ENCODE data around the gene RYR3. TPM values are rescaled to one million over a fixed set of nuclear protein-coding genes. Genes with fewer than 3 reads are reported as not detected.

The RYR3 gene
- total RNA-seq, 2 experiments from 2014 or later: not detected

GRCh38 chr15:33655488-33655887 lies 344.7 kb downstream of the RYR3 start:
- CTCF ChIA-PET: interaction anchor here (0.5 kb wide), 1 partner anchor 1791 kb away, joined by 3 read pairs; no protein-coding TSS in a partner anchor
- H3K4me3 Mint-ChIP-seq: no peak overlapping the region
- intact Hi-C loops (cut with micrococcal nuclease): no loop called here
- H3K27ac Mint-ChIP-seq: no peak overlapping the region
- no peaks in the 10 kb centered on the region for H3K4me1 Mint-ChIP-seq (ENCODE audit: low read depth)
- DNase-seq: no peak
- no peaks in the 10 kb centered on the region for H3K9me3 Mint-ChIP-seq
- H3K27me3 Mint-ChIP-seq (ENCODE audit: low read depth): no peaks in the 10 kb centered on the region
- H3K36me3 Mint-ChIP-seq (ENCODE audit: low read depth): no peaks in the 10 kb centered on the region

GRCh38 chr15:33656168-33656567 lies 345.4 kb downstream of the RYR3 start:
- H3K4me3 Mint-ChIP-seq: no peak overlapping the region
- intact Hi-C loops (cut with micrococcal nuclease): no loop called here
- H3K9me3 Mint-ChIP-seq: no peaks in the 10 kb centered on the region
- H3K4me1 Mint-ChIP-seq (ENCODE audit: low read depth): no peaks in the 10 kb centered on the region
- DNase-seq: no peak
- H3K36me3 Mint-ChIP-seq (ENCODE audit: low read depth): no peaks in the 10 kb centered on the region
- no peak overlapping the region for H3K27ac Mint-ChIP-seq
- CTCF ChIA-PET: no interaction called here
- H3K27me3 Mint-ChIP-seq (ENCODE audit: low read depth): no peaks in the 10 kb centered on the region

- intact Hi-C loops (cut with micrococcal nuclease): no loop called here
- H3K4me3 Mint-ChIP-seq: no peak overlapping the region
- CTCF ChIA-PET: no interaction called here
Measured at GRCh38 chr15:33660151-33660550, 349.4 kb downstream of the RYR3 start.

GRCh38 chr15:33662014-33662413 lies 351.2 kb downstream of the RYR3 start:
- Mint-ChIP-seq H3K27me3 (ENCODE audit: low read depth) (peaks cover 9% of the 10 kb centered on the region), H3K36me3 (ENCODE audit: low read depth) (no peaks in the 10 kb centered on the region), H3K27ac (no peak overlapping the region), H3K9me3 (no peaks in the 10 kb centered on the region), H3K4me3 (no peak overlapping the region), H3K4me1 (ENCODE audit: low read depth) (no peaks in the 10 kb centered on the region)
- CTCF ChIA-PET: interaction anchor here (0.6 kb wide), 1 partner anchor 421 kb away, joined by 3 read pairs; no protein-coding TSS in a partner anchor
- intact Hi-C loops (cut with micrococcal nuclease): no loop called here
- no peak for DNase-seq

More at GRCh38 chr15:33660151-33660550, 349.4 kb downstream of the RYR3 start:
- DNase-seq: no peak
- Mint-ChIP-seq H3K9me3 (no peaks in the 10 kb centered on the region), H3K4me1 (ENCODE audit: low read depth) (no peaks in the 10 kb centered on the region), H3K27me3 (ENCODE audit: low read depth) (peaks cover 2% of the 10 kb centered on the region), H3K36me3 (ENCODE audit: low read depth) (no peaks in the 10 kb centered on the region), H3K27ac (no peak overlapping the region)

GRCh38 chr15:33664947-33665346 lies 354.2 kb downstream of the RYR3 start:
- intact Hi-C loops (cut with micrococcal nuclease): no loop called here
- Mint-ChIP-seq H3K27me3 (ENCODE audit: low read depth) (peaks cover 9% of the 10 kb centered on the region), H3K36me3 (ENCODE audit: low read depth) (no peaks in the 10 kb centered on the region), H3K27ac (no peak overlapping the region), H3K4me1 (ENCODE audit: low read depth) (no peaks in the 10 kb centered on the region), H3K9me3 (no peaks in the 10 kb centered on the region), H3K4me3 (no peak overlapping the region)
- DNase-seq: no peak
- CTCF ChIA-PET: interaction anchor here (0.6 kb wide), 1 partner anchor 10 kb away, joined by 3 read pairs; no protein-coding TSS in a partner anchor

GRCh38 chr15:33670567-33670966 lies 359.8 kb downstream of the RYR3 start:
- Mint-ChIP-seq H3K36me3 (ENCODE audit: low read depth) (no peaks in the 10 kb centered on the region), H3K27ac (no peak overlapping the region), H3K27me3 (ENCODE audit: low read depth) (peaks cover 15% of the 10 kb centered on the region), H3K9me3 (no peaks in the 10 kb centered on the region), H3K4me1 (ENCODE audit: low read depth) (no peaks in the 10 kb centered on the region), H3K4me3 (no peak overlapping the region)
- intact Hi-C loops (cut with micrococcal nuclease): no loop called here
- DNase-seq: no peak
- CTCF ChIA-PET: no interaction called here

- intact Hi-C loops (cut with micrococcal nuclease): no loop called here
- DNase-seq: no peak
- Mint-ChIP-seq H3K36me3 (ENCODE audit: low read depth) (no peaks in the 10 kb centered on the region), H3K4me3 (no peak overlapping the region), H3K27me3 (ENCODE audit: low read depth) (peaks cover 16% of the 10 kb centered on the region), H3K9me3 (no peaks in the 10 kb centered on the region), H3K4me1 (ENCODE audit: low read depth) (no peaks in the 10 kb centered on the region), H3K27ac (no peak overlapping the region)
- CTCF ChIA-PET: no interaction called here
Measured at GRCh38 chr15:33671456-33671855, 360.7 kb downstream of the RYR3 start.

GRCh38 chr15:33675246-33675645 lies 364.5 kb downstream of the RYR3 start:
- intact Hi-C loops (cut with micrococcal nuclease): loop anchor here (1.0 kb wide), 1 partner anchor 383 kb away; no protein-coding TSS in a partner anchor
- H3K27me3 Mint-ChIP-seq (ENCODE audit: low read depth): peaks cover 17% of the 10 kb centered on the region
- H3K36me3 Mint-ChIP-seq (ENCODE audit: low read depth): no peaks in the 10 kb centered on the region
- H3K9me3 Mint-ChIP-seq: no peaks in the 10 kb centered on the region
- peak; percentile 15 for DNase-seq
- CTCF ChIA-PET: interaction anchor here (0.6 to 0.7 kb wide), 2 partner anchors 10 to 204 kb away, joined by 3 to 4 read pairs; no protein-coding TSS in a partner anchor
- no peak overlapping the region for H3K4me3 Mint-ChIP-seq
- no peak overlapping the region for H3K27ac Mint-ChIP-seq
- no peaks in the 10 kb centered on the region for H3K4me1 Mint-ChIP-seq (ENCODE audit: low read depth)

GRCh38 chr15:33677238-33677830 lies 366.6 kb downstream of the RYR3 start:
- intact Hi-C loops (cut with micrococcal nuclease): no loop called here
- H3K27ac Mint-ChIP-seq: no peak overlapping the region
- H3K36me3 Mint-ChIP-seq (ENCODE audit: low read depth): no peaks in the 10 kb centered on the region
- no peak for DNase-seq
- no peaks in the 10 kb centered on the region for H3K4me1 Mint-ChIP-seq (ENCODE audit: low read depth)
- peaks cover 17% of the 10 kb centered on the region for H3K27me3 Mint-ChIP-seq (ENCODE audit: low read depth)
- CTCF ChIA-PET: no interaction called here
- no peaks in the 10 kb centered on the region for H3K9me3 Mint-ChIP-seq
- no peak overlapping the region for H3K4me3 Mint-ChIP-seq

GRCh38 chr15:33678176-33678575 lies 367.4 kb downstream of the RYR3 start:
- H3K4me3 Mint-ChIP-seq: no peak overlapping the region
- no peak overlapping the region for H3K27ac Mint-ChIP-seq
- no peaks in the 10 kb centered on the region for H3K4me1 Mint-ChIP-seq (ENCODE audit: low read depth)
- peaks cover 19% of the 10 kb centered on the region for H3K27me3 Mint-ChIP-seq (ENCODE audit: low read depth)
- CTCF ChIA-PET: no interaction called here
- intact Hi-C loops (cut with micrococcal nuclease): no loop called here
- DNase-seq: no peak
- H3K36me3 Mint-ChIP-seq (ENCODE audit: low read depth): no peaks in the 10 kb centered on the region
- no peaks in the 10 kb centered on the region for H3K9me3 Mint-ChIP-seq

- H3K27ac Mint-ChIP-seq: no peak overlapping the region
- CTCF ChIA-PET: no interaction called here
- no peaks in the 10 kb centered on the region for H3K9me3 Mint-ChIP-seq
- no peak for DNase-seq
- no peaks in the 10 kb centered on the region for H3K4me1 Mint-ChIP-seq (ENCODE audit: low read depth)
- no peak overlapping the region for H3K4me3 Mint-ChIP-seq
- no peaks in the 10 kb centered on the region for H3K36me3 Mint-ChIP-seq (ENCODE audit: low read depth)
- peaks cover 19% of the 10 kb centered on the region for H3K27me3 Mint-ChIP-seq (ENCODE audit: low read depth)
- intact Hi-C loops (cut with micrococcal nuclease): no loop called here
Measured at GRCh38 chr15:33678602-33679001, 367.8 kb downstream of the RYR3 start.

GRCh38 chr15:33679061-33679460 lies 368.3 kb downstream of the RYR3 start:
- DNase-seq: no peak
- Mint-ChIP-seq H3K4me3 (no peak overlapping the region), H3K9me3 (no peaks in the 10 kb centered on the region), H3K4me1 (ENCODE audit: low read depth) (no peaks in the 10 kb centered on the region), H3K27ac (no peak overlapping the region), H3K36me3 (ENCODE audit: low read depth) (no peaks in the 10 kb centered on the region), H3K27me3 (ENCODE audit: low read depth) (peaks cover 19% of the 10 kb centered on the region)
- CTCF ChIA-PET: interaction anchor here (1.3 kb wide), 1 partner anchor 22 kb away, joined by 5 read pairs; no protein-coding TSS in a partner anchor
- intact Hi-C loops (cut with micrococcal nuclease): no loop called here

- H3K36me3 Mint-ChIP-seq (ENCODE audit: low read depth): no peaks in the 10 kb centered on the region
- no peak overlapping the region for H3K4me3 Mint-ChIP-seq
- H3K27ac Mint-ChIP-seq: no peak overlapping the region
- DNase-seq: no peak
- no peaks in the 10 kb centered on the region for H3K4me1 Mint-ChIP-seq (ENCODE audit: low read depth)
- intact Hi-C loops (cut with micrococcal nuclease): no loop called here
- peaks cover 19% of the 10 kb centered on the region for H3K27me3 Mint-ChIP-seq (ENCODE audit: low read depth)
- CTCF ChIA-PET: interaction anchor here (0.5 to 1.3 kb wide), 2 partner anchors 21 to 423 kb away, joined by 3 to 5 read pairs; no protein-coding TSS in a partner anchor
- H3K9me3 Mint-ChIP-seq: no peaks in the 10 kb centered on the region
Measured at GRCh38 chr15:33680336-33680735, 369.6 kb downstream of the RYR3 start.
